GM12873 (cell line): ENCODE measurements around the gene NOL3.

Experiments used
- TF ChIP-seq, protein P1 (sequence below): IDR thresholded peaks from 2 replicates; pipeline ENCODE4 v1.5.1; 2012; ENCODE audit warnings: low read depth, mild to moderate bottlenecking, moderate library complexity, low read length, control low read depth; ENCODE audit not compliant: insufficient read depth; ENCODE audit errors: missing control alignments

The NOL3 gene

DNA sequence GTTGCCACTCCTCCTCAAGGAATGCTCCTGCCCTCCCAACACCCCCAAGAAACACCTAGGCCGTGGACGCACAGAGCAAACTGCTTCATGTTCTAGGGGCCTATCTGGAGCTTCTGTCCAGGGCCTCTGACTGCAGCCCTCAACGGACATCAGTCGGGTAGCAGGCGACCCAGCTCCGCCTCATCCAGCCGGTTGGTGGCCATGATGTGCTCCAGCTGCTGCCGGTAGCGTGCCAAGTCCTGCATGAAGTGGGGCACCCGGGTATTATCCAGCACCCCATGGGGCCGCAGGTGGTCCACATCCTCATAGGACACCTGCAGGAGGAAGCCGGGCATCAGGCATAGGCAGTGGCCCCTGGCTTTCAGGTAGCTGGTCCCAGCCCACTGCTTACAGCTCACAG, 6.3 kb downstream of the NOL3 start:
- TF ChIP-seq, protein P1, sequence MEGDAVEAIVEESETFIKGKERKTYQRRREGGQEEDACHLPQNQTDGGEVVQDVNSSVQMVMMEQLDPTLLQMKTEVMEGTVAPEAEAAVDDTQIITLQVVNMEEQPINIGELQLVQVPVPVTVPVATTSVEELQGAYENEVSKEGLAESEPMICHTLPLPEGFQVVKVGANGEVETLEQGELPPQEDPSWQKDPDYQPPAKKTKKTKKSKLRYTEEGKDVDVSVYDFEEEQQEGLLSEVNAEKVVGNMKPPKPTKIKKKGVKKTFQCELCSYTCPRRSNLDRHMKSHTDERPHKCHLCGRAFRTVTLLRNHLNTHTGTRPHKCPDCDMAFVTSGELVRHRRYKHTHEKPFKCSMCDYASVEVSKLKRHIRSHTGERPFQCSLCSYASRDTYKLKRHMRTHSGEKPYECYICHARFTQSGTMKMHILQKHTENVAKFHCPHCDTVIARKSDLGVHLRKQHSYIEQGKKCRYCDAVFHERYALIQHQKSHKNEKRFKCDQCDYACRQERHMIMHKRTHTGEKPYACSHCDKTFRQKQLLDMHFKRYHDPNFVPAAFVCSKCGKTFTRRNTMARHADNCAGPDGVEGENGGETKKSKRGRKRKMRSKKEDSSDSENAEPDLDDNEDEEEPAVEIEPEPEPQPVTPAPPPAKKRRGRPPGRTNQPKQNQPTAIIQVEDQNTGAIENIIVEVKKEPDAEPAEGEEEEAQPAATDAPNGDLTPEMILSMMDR: no peak

DNA sequence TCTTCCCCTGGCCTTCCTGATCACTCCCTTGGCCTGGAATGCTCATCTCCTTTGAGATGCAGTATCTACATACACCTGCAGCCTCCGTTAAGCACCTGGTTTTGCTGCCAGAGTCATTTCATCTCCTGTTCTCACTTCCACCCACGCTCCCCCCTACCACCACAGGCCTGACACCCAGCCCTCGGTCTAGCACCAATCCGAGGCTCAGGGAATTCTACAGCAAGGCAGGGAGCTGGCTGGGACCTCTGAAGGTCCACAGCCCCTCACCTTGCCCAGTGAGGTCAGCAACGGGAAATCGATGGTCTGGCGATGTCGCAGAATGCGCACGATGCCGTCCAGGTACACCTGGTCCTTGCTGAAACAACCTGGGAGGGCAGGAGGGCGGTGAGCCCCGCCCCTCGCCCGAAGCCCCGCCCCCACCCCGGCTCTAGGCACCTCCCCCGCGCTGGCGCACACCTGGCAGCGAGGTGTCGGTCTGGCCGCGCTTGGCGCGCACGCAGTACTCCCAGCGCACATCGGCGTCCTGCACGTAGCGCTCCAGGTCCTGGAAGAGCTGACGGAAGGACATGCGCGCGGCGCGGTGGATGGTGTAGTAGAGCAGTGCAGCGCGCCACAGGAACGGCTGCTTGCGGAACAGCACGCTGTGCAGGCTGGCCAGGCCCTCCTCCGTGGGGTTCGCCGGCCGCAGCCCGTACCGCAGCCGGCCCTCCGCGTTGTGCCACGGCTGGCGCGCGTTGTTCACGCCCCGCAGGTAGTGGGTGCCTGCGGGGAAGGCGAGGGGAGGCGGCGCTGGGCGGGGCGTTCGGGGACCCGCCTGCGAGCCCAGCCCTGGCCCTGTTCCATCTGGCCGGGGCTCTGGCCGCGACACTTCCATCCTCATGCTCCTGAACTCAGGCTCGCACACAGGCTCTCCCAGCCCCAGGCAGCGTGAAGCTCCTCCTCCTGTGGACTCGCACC, 7.7 kb downstream of the NOL3 start:
- TF ChIP-seq, protein P1: no peak

DNA sequence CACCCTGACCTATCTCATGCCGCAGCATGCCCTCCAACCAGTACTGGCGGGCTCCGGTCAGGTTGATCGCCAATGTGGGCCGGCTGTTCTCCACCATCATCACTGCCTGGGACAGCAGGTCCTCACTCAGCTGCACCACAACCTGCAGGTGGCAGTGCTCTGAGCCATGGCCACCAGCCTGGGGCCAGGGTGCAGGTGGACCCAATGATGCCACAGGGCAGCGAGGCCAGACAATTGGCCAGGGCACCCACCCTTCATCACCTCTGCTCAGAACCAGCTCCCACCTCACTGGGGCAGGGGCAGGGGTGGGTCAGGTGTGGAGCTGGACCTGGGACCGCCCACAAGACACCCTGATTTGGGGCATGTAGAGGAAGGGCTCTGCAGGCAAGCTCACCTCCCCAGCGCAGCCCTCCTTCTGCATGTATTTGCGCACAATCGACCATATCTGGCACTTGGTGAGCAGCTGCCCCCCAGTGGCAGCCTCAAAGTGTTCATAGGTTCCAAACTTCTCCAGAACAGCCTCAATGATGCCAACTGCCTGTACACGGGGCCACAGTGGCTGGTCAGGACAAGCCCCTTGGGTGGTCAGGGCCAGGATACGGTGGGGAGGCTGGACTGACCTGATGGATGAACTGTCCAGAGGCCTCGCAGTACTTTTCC, 9.2 kb downstream of the NOL3 start:
- TF ChIP-seq, protein P1: peak; percentile 33

DNA sequence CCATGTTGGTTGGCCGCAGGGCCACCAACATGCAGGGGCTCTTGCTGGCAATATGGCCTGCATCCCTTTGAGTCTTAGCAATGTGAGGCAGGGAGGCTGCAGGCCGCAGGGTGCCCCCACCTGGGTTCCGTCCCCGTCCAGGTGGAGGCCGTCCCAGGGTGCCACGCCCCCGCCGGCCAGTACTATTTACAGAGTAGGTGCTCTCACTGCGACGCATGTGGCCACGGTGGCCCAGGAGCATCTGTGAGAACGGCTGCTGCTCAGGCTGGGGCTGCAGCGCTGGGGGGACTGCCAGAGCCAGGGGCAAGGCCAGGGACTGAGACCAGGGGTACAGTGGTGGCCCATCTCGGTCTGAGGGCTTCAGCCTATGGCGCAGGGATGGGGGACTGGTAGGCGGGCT, 9.8 kb downstream of the NOL3 start:
- TF ChIP-seq, protein P1: no peak

DNA sequence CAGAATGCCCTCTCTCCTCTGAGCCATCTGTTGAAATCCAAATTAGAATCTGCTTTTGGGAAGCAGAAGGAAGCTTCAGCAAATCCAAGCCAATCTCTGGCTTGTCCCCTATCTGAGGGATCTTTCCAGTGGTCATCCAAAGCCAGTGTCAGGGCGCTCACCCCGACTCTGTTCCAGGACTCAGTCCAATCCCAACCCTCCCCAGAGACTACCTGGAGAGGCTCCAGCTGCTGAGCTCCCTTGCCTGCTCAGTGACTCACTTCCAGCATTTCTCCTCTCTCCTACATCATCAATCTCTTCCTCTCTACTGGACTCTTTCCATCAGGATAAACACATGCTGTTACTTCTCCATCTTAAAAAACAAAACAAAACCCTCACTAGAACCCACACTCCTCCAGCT, 11.0 kb downstream of the NOL3 start:
- TF ChIP-seq, protein P1: no peak

DNA sequence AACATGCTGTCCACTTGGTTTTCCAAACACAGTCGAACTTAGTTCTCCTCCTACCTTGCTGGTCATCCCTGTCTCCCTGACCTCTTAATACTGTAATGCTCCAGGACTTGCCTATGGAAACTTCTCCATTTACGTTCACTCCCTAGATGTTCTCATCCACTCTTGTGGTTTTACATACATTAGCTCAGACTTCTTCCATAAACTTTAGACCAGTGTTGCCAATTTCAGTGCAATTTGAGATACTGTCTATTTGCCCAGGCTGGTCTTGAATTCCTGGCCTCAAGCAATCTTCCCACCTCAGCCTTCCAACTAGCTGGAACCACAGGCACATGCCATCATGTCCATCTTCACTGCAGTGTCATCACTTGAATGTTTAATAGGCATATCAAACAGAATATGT, 11.9 kb downstream of the NOL3 start:
- TF ChIP-seq, protein P1: no peak

DNA sequence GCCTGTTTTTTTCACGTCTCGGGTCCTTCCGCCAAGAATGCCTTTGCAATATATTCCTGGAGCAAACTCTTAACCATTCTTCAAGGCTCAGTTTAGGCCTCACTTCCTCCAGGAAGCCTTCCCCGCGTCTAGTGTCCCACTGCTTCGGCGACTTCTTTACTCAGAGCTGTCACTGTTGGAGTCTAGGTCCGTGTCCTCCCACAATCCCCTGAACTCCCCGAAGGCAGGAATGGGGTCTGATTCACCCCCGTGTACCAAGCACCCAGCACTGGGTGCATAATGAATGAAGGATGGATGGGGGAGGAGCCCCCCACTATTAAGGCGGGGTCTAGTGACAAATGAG, 12.9 kb downstream of the NOL3 start:
- TF ChIP-seq, protein P1: no peak
